Neural progenitor cell (in vitro differentiated cells): Measurements from ENCODE around the gene PPP3R1. TPM values are rescaled to one million over a fixed set of nuclear protein-coding genes. Genes with fewer than 3 reads are reported as not detected.

Experiments
- DNase-seq: peaks from one replicate; pipeline ENCODE4 v3.0.0-alpha.2; 2016; ENCODE audit warnings: low spot score
- H2AFZ ChIP-seq: fragments of 200-600 bp; sonication (generic); replicated peaks from 2 replicates; pipeline ENCODE4 v1.6.1; 2016; ENCODE audit warnings: antibody characterized with exemption
- H3F3A ChIP-seq: fragments of 200-600 bp; sonication (generic); 2 replicates; pipeline ENCODE4 v1.6.1; 2016; ENCODE audit warnings: antibody characterized with exemption, low read depth
- H3K27ac ChIP-seq: fragments of 200-600 bp; sonication (generic); 2 replicates; pipeline ENCODE4 v1.5.1; 2016; ENCODE audit warnings: mild to moderate bottlenecking
- H3K27me3 ChIP-seq: fragments of 200-600 bp; sonication (generic); 2 replicates; pipeline ENCODE4 v1.6.1; 2016; ENCODE audit warnings: mild to moderate bottlenecking, moderate library complexity
- H3K36me3 ChIP-seq: fragments of 200-600 bp; sonication (generic); 2 replicates; pipeline ENCODE4 v1.5.1; 2016
- H3K4me1 ChIP-seq: fragments of 200-600 bp; sonication (generic); 2 replicates; pipeline ENCODE4 v1.6.1; 2016; ENCODE audit warnings: mixed run types
- H3K4me2 ChIP-seq: fragments of 200-600 bp; sonication (generic); 2 replicates; pipeline ENCODE4 v1.6.1; 2016
- H3K4me3 ChIP-seq: fragments of 200-600 bp; sonication (generic); 2 replicates; pipeline ENCODE4 v1.5.1; 2016
- H3K79me2 ChIP-seq: fragments of 200-600 bp; sonication (generic); 2 replicates; pipeline ENCODE4 v1.6.1; 2016; ENCODE audit warnings: low read depth
- H3K9ac ChIP-seq: fragments of 200-600 bp; sonication (generic); 2 replicates; pipeline ENCODE4 v1.6.1; 2016
- H3K9me3 ChIP-seq: fragments of 200-600 bp; sonication (generic); 2 replicates; pipeline ENCODE4 v1.5.1; 2016; ENCODE audit warnings: low read depth
- H4K20me1 ChIP-seq: fragments of 200-600 bp; sonication (generic); 2 replicates; pipeline ENCODE4 v1.6.1; 2016; ENCODE audit warnings: low read depth
- H3K27ac Mint-ChIP-seq: 3 replicates; pipeline ENCODE4 v1.8.0; 2021; ENCODE audit warnings: mixed read lengths
- H3K27me3 Mint-ChIP-seq: 2 replicates; pipeline ENCODE4 v1.8.0; 2022; ENCODE audit warnings: low read depth, mild to moderate bottlenecking, inconsistent platforms, moderate library complexity, mixed read lengths; ENCODE audit not compliant: insufficient read depth
- H3K36me3 Mint-ChIP-seq: 3 replicates; pipeline ENCODE4 v1.8.0; 2021; ENCODE audit warnings: mixed read lengths
- H3K4me1 Mint-ChIP-seq: 3 replicates; pipeline ENCODE4 v1.8.0; 2021; ENCODE audit warnings: mixed read lengths
- H3K4me3 Mint-ChIP-seq: 3 replicates; pipeline ENCODE4 v1.8.0; 2021; ENCODE audit warnings: mild to moderate bottlenecking, moderate library complexity, mixed read lengths
- H3K9me3 Mint-ChIP-seq: 3 replicates; pipeline ENCODE4 v1.8.0; 2020; ENCODE audit warnings: mixed read lengths
- CTCF ChIP-seq: fragments of 200-600 bp; sonication (generic); IDR thresholded peaks from 2 replicates; pipeline ENCODE4 v1.5.1; 2017; ENCODE audit warnings: antibody characterized with exemption, mild to moderate bottlenecking
- EZH2 ChIP-seq: fragments of 200-600 bp; sonication (generic); IDR thresholded peaks from 2 replicates; pipeline ENCODE4 v1.6.1; 2017; ENCODE audit warnings: antibody characterized with exemption, mild to moderate bottlenecking, moderate library complexity
- EZH2phosphoT487 ChIP-seq: fragments of 200-600 bp; sonication (generic); IDR thresholded peaks from 2 replicates; pipeline ENCODE4 v1.6.1; 2017; ENCODE audit warnings: antibody characterized with exemption
- total RNA-seq: library from RNA; depleted of rRNA; stranded (reverse); fragments of >200 nt; gene quantifications from 2 replicates; pipeline ENCODE4 v1.2.3, GENCODE V29; 2015; ENCODE audit warnings: low replicate concordance

Gene PPP3R1
- total RNA-seq, 1 donor from 2014 or later = 41.4 TPM

GRCh38 chr2:68246396-68246795 is 5.9 kb downstream of the PPP3R1 start:
- Histone ChIP-seq H3K4me2 (no peak overlapping the region), H3K79me2 (peaks cover 100% of the 10 kb centered on the region), H3K27ac (no peak overlapping the region), H4K20me1 (peaks cover 98% of the 10 kb centered on the region), H3K4me3 (no peak overlapping the region), H3K9ac (no peak overlapping the region), H3K4me1 (peaks cover 36% of the 10 kb centered on the region), H3F3A (peaks cover 9% of the 10 kb centered on the region), H3K36me3 (no peaks in the 10 kb centered on the region), H3K9me3 (no peaks in the 10 kb centered on the region), H3K27me3 (no peaks in the 10 kb centered on the region), H2AFZ (no peak overlapping the region)
- no peak for DNase-seq
- Mint-ChIP-seq H3K27ac (no peak overlapping the region), H3K36me3 (no peaks in the 10 kb centered on the region), H3K4me3 (no peak overlapping the region), H3K4me1 (peaks cover 9% of the 10 kb centered on the region), H3K9me3 (no peaks in the 10 kb centered on the region), H3K27me3 (peaks cover 3% of the 10 kb centered on the region)
- no peak for TF ChIP-seq EZH2phosphoT487

GRCh38 chr2:68245672-68246071 is 6.7 kb downstream of the PPP3R1 start:
- H3K9ac ChIP-seq = no peak overlapping the region
- H3F3A ChIP-seq = peaks cover 2% of the 10 kb centered on the region
- no peak overlapping the region for H3K4me3 Mint-ChIP-seq
- H3K36me3 ChIP-seq = no peaks in the 10 kb centered on the region
- H2AFZ ChIP-seq = no peak overlapping the region
- H3K9me3 Mint-ChIP-seq = no peaks in the 10 kb centered on the region
- H3K4me1 Mint-ChIP-seq = peaks cover 8% of the 10 kb centered on the region
- no peaks in the 10 kb centered on the region for H3K27me3 ChIP-seq
- no peak overlapping the region for H3K4me3 ChIP-seq
- peak overlapping the region; percentile 24 for H3K27ac ChIP-seq
- no peaks in the 10 kb centered on the region for H3K9me3 ChIP-seq
- peaks cover 100% of the 10 kb centered on the region for H3K79me2 ChIP-seq
- peaks cover under 1% of the 10 kb centered on the region for H3K36me3 Mint-ChIP-seq
- no peak overlapping the region for H3K4me2 ChIP-seq
- DNase-seq = no peak
- H3K4me1 ChIP-seq = peaks cover 38% of the 10 kb centered on the region
- no peaks in the 10 kb centered on the region for H3K27me3 Mint-ChIP-seq
- H4K20me1 ChIP-seq = peaks cover 100% of the 10 kb centered on the region
- no peak for TF ChIP-seq EZH2
- TF ChIP-seq CTCF = no peak
- no peak for TF ChIP-seq EZH2phosphoT487
- no peak overlapping the region for H3K27ac Mint-ChIP-seq

- no peaks in the 10 kb centered on the region for H3F3A ChIP-seq
- peaks cover 37% of the 10 kb centered on the region for H3K4me1 ChIP-seq
- H3K4me3 Mint-ChIP-seq = no peak overlapping the region
- H3K4me1 Mint-ChIP-seq = peaks cover 2% of the 10 kb centered on the region
- no peak overlapping the region for H3K4me2 ChIP-seq
- no peak overlapping the region for H3K4me3 ChIP-seq
- H3K27me3 ChIP-seq = no peaks in the 10 kb centered on the region
- no peak for DNase-seq
- H3K36me3 Mint-ChIP-seq = peaks cover 6% of the 10 kb centered on the region
- H3K9me3 ChIP-seq = no peaks in the 10 kb centered on the region
- H3K9ac ChIP-seq = no peak overlapping the region
- H3K27ac ChIP-seq = no peak overlapping the region
- no peaks in the 10 kb centered on the region for H3K36me3 ChIP-seq
- no peak overlapping the region for H3K27ac Mint-ChIP-seq
- no peaks in the 10 kb centered on the region for H3K9me3 Mint-ChIP-seq
- TF ChIP-seq EZH2phosphoT487 (no peak), EZH2 (no peak), CTCF (no peak)
- H3K79me2 ChIP-seq = peaks cover 100% of the 10 kb centered on the region
- no peaks in the 10 kb centered on the region for H3K27me3 Mint-ChIP-seq
- peaks cover 100% of the 10 kb centered on the region for H4K20me1 ChIP-seq
- no peak overlapping the region for H2AFZ ChIP-seq
Measured at GRCh38 chr2:68245066-68245465, 7.3 kb downstream of the PPP3R1 start.

DNA sequence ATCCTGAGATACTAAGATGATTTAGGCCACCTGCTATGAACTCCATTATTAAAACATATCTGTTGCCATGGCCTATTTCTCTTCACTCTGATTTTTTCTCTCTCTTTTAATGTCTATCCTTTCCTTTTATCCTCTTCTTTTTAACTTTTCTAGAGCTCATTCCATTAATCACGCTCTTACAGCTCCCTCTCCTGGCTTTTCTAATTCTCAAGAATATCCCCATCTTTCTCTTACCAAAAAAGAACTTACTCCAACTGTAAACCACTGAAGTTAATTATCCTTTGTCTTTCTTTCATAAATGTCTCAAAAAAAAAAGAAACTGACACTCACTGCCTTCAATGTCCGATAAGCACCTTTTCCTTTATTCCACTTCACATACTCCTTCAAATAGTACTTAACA is 7.9 kb downstream of the PPP3R1 start:
- Histone ChIP-seq H2AFZ (no peak overlapping the region), H3K27ac (peak overlapping the region; percentile 55), H3K9me3 (no peaks in the 10 kb centered on the region), H4K20me1 (peaks cover 100% of the 10 kb centered on the region), H3K9ac (no peak overlapping the region), H3F3A (no peaks in the 10 kb centered on the region), H3K4me2 (no peak overlapping the region), H3K4me3 (no peak overlapping the region), H3K4me1 (peaks cover 31% of the 10 kb centered on the region), H3K36me3 (no peaks in the 10 kb centered on the region), H3K27me3 (no peaks in the 10 kb centered on the region), H3K79me2 (peaks cover 100% of the 10 kb centered on the region)
- Mint-ChIP-seq H3K4me1 (no peaks in the 10 kb centered on the region), H3K4me3 (no peak overlapping the region), H3K27me3 (no peaks in the 10 kb centered on the region), H3K9me3 (no peaks in the 10 kb centered on the region), H3K27ac (no peak overlapping the region), H3K36me3 (peaks cover 7% of the 10 kb centered on the region)
- no peak for DNase-seq
- no peak for TF ChIP-seq EZH2
- TF ChIP-seq CTCF = peak; percentile 20
